HFFc6 (cell line): Measurements from ENCODE around the gene DPYSL4. TPM values are rescaled to one million over a fixed set of nuclear protein-coding genes. Genes with fewer than 3 reads are reported as not detected.

Source experiments
- DNase-seq: peaks from one replicate; pipeline ENCODE4 v3.0.0-alpha.2; 2018
- H3K27ac Mint-ChIP-seq: 2 replicates; pipeline ENCODE4 v1.8.0; 2020; ENCODE audit warnings: mild to moderate bottlenecking, mixed read lengths
- H3K27me3 Mint-ChIP-seq: 2 replicates; pipeline ENCODE4 v1.8.0; 2021; ENCODE audit warnings: mild to moderate bottlenecking, moderate library complexity, mixed read lengths; ENCODE audit not compliant: insufficient read depth
- H3K36me3 Mint-ChIP-seq: 2 replicates; pipeline ENCODE4 v1.8.0; 2021; ENCODE audit warnings: low read depth, mixed read lengths
- H3K4me1 Mint-ChIP-seq: 2 replicates; pipeline ENCODE4 v1.8.0; 2020; ENCODE audit warnings: low read depth, mixed read lengths
- H3K4me3 Mint-ChIP-seq: 2 replicates; pipeline ENCODE4 v1.8.0; 2020; ENCODE audit warnings: mild to moderate bottlenecking, moderate library complexity, mixed read lengths
- H3K9me3 Mint-ChIP-seq: 2 replicates; pipeline ENCODE4 v1.8.0; 2020; ENCODE audit warnings: mild to moderate bottlenecking, mixed read lengths
- CTCF ChIP-seq: fragments of 200-600 bp; sonication (generic); IDR thresholded peaks from 2 replicates; pipeline ENCODE4 v1.5.0; 2021; ENCODE audit warnings: antibody characterized with exemption, mild to moderate bottlenecking
- total RNA-seq, 6 experiments: library from RNA; stranded (reverse); fragmentation: NEBNext Ultra II Directional; extraction: Animal tissue kit (Norgen Biotek cat#: 25700); gene quantifications; 2 replicates in 1 of 6; 3 replicates in 5 of 6; pipeline ENCODE4 v1.2.3, GENCODE V29; 2021

Gene DPYSL4
- total RNA-seq, 6 experiments from 2014 or later: 0.13 to 2.4 (median 0.34) TPM

GRCh38 chr10:132208462-132209050 is 21.8 kb downstream of the DPYSL4 start:
- no peak overlapping the region for H3K4me3 Mint-ChIP-seq
- H3K27me3 Mint-ChIP-seq: peaks cover 10% of the 10 kb centered on the region
- DNase-seq: no peak
- H3K9me3 Mint-ChIP-seq: peaks cover 3% of the 10 kb centered on the region; the same call in 1 of the 2 replicates
- no peak for TF ChIP-seq CTCF
- peaks cover 3% of the 10 kb centered on the region; the same call in 1 of the 2 replicates for H3K36me3 Mint-ChIP-seq
- H3K4me1 Mint-ChIP-seq: no peaks in the 10 kb centered on the region
- no peak overlapping the region for H3K27ac Mint-ChIP-seq

GRCh38 chr10:132209130-132209529 is 22.4 kb downstream of the DPYSL4 start:
- Mint-ChIP-seq H3K4me3 (no peak overlapping the region), H3K9me3 (peaks cover 7% of the 10 kb centered on the region; the same call in 1 of the 2 replicates), H3K36me3 (peaks cover 8% of the 10 kb centered on the region), H3K4me1 (no peaks in the 10 kb centered on the region), H3K27ac (no peak overlapping the region), H3K27me3 (peaks cover 12% of the 10 kb centered on the region)
- DNase-seq: no peak
- no peak for TF ChIP-seq CTCF

- no peak overlapping the region for H3K4me3 Mint-ChIP-seq
- no peak for TF ChIP-seq CTCF
- H3K27me3 Mint-ChIP-seq: peaks cover 13% of the 10 kb centered on the region
- no peak for DNase-seq
- H3K4me1 Mint-ChIP-seq: no peaks in the 10 kb centered on the region
- H3K27ac Mint-ChIP-seq: no peak overlapping the region
- peaks cover 9% of the 10 kb centered on the region for H3K36me3 Mint-ChIP-seq
- H3K9me3 Mint-ChIP-seq: peaks cover 8% of the 10 kb centered on the region; the same call in 1 of the 2 replicates
Observed at GRCh38 chr10:132209978-132210530, 23.3 kb downstream of the DPYSL4 start.

- no peak overlapping the region for H3K27ac Mint-ChIP-seq
- H3K4me1 Mint-ChIP-seq: no peaks in the 10 kb centered on the region
- no peak for DNase-seq
- H3K36me3 Mint-ChIP-seq: peaks cover 15% of the 10 kb centered on the region
- H3K27me3 Mint-ChIP-seq: peaks cover 14% of the 10 kb centered on the region
- peaks cover 15% of the 10 kb centered on the region for H3K9me3 Mint-ChIP-seq
- TF ChIP-seq CTCF: no peak
- H3K4me3 Mint-ChIP-seq: no peak overlapping the region
Observed at GRCh38 chr10:132210766-132211165, 24.0 kb downstream of the DPYSL4 start.

GRCh38 chr10:132211246-132211645 is 24.5 kb downstream of the DPYSL4 start:
- peaks cover 16% of the 10 kb centered on the region for H3K36me3 Mint-ChIP-seq
- peaks cover 14% of the 10 kb centered on the region for H3K27me3 Mint-ChIP-seq
- no peak overlapping the region for H3K27ac Mint-ChIP-seq
- no peak for DNase-seq
- H3K4me1 Mint-ChIP-seq: no peaks in the 10 kb centered on the region
- no peak for TF ChIP-seq CTCF
- no peak overlapping the region for H3K4me3 Mint-ChIP-seq
- H3K9me3 Mint-ChIP-seq: peaks cover 20% of the 10 kb centered on the region
